Mammary epithelial cell (primary cell): ENCODE data around the gene RPUSD1.

Experiments
- CTCF ChIP-seq, 2 donors: IDR thresholded peaks in 1 of 2; conservative IDR thresholded peaks in 1 of 2; 2 replicates each; pipeline ENCODE4 v1.5.1; 2011 to 2012; ENCODE audit warnings: inconsistent platforms in 2 of 2, low read length in 2 of 2, mild to moderate bottlenecking in 2 of 2, control low read depth in 1 of 2, low read depth in 1 of 2; ENCODE audit not compliant: insufficient read depth in 1 of 2; ENCODE audit errors: extremely low read depth in 1 of 2
- EZH2 ChIP-seq: IDR thresholded peaks from 2 replicates; pipeline ENCODE4 v1.6.1; 2012; ENCODE audit warnings: low read length, inconsistent platforms, borderline replicate concordance

DNA sequence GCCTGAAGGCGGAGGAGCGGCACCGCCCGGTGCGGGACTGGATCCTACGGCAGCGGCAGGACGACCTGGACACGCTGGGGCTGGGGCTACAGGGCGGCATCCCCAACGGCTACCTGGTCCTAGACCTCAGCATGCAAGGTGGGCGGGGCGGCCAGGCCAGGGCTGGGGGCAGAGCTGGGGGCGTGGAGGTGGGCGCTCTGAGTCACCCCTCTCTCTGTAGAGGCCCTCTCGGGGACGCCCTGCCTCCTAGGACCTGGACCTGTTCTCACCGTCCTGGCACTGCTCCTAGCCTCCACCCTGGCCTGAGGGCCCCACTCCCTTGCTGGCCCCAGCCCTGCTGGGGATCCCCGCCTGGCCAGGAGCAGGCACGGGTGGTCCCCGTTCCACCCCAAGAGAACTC, 19.8 kb downstream of the RPUSD1 start:
- TF ChIP-seq CTCF (conservative IDR thresholded peaks at IDR 0.05 in 1 of 2, IDR thresholded peaks at IDR 0.05 in 1 of 2; ENCODE audit: extremely low read depth in 1 of 2, insufficient read depth in 1 of 2, low read depth in 1 of 2, low read length in 2 of 2) = no peak
- no peak for TF ChIP-seq EZH2
